ENCODE data around the gene MECR.

The MECR gene

DNA sequence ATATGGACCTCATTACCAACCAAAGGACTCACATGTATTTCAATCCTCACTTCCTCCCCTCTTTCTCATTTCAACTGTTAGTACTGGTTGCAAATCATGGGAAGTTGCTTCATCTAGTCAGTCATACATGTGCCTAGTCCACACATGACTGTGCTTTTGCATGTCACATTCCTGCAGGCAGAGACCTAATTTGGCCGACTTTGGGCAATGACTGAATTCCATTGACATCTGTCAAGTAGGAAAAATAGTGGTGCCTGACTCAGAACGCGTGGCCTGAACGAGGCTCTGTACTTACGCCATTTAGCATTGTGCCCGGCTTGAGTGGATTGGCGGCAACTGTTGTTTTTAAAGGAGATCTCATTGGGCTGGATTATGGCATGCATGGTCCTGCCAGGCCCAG, 23.6 kb upstream of the MECR start:
- DNase-seq, result no peak

DNA sequence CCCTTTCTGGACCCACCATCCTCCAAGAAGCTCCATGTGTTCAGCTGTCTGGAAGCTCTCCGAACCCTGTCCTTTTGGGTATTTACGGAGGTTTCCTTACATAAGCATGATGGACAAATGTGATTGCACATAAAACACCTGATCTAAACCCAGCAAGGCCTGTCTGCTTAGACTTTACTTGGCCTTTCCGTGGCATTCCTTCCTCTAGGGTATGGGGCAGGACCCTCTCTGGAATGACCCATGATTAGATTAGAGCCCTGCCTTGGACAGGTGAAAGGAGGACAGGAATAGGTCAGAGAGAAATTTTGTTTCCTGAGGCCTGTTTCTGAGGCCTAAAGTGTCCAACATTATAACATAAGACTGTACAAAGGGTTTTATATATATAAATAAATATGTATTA, 22.4 kb upstream of the MECR start:
- no peak for DNase-seq

DNA sequence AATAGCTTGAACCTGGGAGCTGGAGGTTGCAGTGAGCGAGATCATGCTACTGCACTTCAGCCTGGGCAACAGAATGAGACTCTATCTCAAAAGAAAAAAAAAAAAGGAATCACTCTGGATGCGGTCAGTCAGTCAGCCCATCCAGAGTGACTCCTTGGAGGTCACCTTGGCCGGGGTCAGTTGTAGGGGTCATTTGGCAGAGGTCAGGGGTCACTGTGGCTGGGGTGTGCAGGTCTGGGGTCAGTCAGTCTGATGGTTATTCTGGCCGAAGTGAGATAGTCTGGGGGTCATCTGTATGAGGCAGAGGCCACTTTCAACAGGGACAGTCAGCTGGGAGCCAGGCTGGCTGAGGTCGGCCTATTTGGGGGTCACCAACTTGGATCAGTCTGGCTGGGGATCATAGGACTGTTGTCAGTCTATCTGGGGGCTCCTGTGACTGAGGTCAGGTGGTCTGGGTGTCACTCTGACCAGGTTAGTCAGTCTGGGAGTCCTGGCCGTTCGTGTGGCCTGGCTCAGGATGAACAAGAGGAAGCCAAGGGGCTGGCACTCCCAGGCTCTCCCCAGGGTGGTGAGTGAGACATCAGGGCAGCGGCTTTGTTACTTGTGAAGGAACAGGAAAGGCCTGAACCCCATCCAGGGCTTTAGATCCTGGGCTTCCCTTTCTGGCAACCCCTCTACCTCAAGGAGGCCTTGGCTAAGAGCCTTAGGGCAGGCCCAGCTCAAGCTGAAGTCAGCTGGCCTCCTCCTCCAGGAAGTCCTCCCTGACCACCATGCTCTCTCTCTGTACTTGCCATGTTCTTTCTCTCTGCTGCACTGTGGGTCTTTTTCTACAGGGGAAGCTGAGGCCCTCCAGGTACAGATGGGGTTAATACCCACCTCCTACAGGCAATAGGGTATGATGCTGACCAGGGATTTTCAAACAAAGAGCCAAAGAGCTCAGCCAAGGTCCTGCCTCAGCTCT, 20.7 kb upstream of the MECR start:
- DNase-seq, result no peak

DNA sequence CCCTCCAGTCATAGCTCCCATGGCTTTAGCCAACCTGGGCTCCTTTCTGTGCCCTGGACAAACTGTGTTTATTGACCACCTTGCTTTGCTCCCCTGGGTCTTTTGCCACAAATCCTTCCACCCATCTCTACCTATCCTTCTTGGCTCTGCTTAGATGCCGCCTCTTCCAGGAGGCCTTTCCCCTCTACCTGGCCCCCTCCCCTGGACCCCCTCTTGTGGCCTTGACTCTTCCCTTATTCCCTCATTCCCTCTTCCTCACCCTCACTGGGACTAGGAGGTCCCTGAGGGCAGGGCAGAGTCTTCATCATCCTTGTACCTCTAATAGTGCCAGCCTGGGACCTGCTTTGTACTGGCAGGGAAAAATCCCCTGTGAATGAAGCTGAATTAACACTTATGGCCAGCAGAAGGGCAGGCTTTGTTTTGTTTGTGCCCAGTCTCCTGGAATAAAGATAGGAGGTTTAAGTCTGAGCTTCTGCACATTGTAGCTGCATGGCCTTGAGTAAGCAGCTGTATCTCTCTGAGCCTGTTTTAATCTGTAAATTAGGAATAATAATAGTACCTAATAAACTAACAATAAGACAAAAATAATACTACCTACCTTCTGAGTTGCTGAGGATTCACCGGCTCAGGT, 19.3 kb upstream of the MECR start:
- no peak for DNase-seq

DNA sequence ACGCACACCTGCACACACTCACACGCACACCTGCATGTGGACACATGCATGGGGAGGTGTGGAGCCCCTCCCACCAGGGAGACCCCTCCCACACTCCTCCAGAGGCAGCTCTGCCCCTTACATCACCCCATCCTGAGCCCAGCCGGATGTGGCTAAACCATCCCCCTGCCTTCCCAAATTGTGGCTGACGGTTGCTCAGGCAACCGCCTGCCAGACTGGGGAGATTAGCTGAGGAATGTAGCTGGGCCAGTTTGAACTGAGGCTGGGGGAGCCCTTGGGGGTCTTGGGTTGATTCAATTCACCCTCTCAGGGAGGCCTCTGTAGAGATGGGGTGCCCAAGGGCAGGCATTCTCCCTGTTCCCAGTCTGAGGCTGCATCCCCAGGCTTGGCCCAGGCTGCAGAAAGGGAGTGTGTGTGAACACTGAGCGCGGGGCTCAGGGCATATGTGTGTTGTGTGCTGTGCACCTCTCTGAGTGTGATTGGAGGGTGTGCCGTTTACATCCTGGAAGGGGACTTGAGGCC, 18.5 kb upstream of the MECR start:
- DNase-seq, result no peak

DNA sequence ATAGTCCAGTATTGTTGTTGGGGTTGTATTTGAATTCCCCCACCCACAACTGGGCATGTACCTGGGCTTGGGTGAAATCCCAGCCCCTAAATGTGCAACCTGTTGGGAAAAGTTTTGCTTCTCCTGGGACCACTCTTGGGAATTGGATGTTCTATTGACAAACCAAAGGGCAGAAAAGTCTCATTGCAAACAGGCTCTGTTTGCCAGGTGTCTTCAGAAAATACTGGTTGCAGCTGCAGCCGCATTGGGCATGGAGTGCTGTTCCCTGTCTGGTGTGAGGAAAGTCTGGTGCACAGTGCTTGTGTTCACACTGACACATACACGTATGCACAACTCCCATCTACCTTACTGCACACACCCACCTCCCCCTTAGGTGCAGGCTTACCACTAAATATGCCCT, 17.7 kb upstream of the MECR start:
- no peak for DNase-seq

DNA sequence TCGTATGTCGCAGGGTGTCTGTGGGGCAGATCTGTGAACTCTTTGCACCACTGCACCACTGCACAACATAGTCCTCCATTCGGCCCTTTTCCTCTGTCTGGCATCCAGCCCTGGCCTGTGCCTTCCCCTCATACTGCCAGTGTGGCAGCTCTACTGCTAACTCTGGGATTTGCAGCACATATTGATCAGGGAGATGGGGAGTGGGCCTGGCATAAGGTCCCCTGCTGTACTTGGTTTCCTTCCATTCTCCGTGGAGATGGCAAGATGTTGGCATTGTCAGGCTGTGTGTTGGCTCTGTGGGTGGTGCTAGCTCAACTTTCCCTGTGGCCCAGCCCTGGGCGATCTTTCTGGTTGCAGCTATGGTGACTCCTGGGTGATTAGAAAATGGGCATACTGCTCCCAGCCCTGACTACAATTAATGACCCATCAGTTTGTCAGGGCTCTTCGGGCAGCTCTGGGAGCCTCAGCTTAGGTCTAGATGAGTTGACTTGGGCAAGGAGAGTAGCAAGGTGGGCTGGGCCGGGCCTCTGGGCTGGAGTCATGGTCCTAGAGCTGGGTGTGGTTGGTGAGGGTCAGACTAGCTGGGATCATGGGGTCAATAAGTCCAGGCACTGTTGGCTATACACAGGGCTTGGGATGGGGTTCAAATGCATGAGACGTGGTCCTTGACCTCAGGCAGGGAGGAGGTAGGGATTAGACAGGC, 17.0 kb upstream of the MECR start:
- no peak for DNase-seq

DNA sequence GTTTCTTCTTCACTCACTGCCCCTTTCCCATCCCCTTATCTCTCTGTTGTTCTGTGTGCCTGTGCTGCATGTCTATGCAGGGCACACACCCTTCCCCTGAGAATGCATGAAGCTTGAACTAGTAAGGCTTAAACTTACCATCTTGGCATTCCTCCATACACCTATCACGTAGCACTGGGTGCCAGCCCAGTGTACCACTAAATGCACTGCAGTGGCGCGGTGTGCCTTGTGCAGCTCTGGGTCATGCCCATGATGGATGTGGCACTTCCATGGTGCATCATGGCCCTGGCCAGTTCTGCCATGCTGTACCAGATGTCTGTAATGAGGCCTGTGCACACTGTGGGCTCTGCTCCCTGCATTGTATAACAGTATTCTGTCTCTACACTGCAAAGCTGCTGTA, 16.3 kb upstream of the MECR start:
- no peak for DNase-seq

DNA sequence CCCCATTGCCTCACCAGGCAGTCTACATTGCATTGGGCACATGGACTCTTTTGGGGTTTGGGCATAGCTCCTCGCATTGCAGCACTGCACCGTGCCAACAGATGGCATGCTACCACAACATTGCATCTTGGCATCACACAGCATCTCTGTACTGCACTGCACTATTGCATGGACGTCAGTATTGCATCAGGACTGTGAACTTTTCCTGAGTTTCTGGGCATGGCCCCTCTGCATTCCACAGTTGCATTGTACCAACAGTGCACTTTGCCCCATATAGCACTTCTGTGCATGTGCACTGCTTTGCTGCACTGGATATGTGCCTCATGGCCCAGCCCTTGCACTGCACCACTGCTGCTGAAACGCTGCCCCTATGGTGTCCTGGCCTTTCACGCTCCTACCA, 15.1 kb upstream of the MECR start:
- DNase-seq, result no peak

DNA sequence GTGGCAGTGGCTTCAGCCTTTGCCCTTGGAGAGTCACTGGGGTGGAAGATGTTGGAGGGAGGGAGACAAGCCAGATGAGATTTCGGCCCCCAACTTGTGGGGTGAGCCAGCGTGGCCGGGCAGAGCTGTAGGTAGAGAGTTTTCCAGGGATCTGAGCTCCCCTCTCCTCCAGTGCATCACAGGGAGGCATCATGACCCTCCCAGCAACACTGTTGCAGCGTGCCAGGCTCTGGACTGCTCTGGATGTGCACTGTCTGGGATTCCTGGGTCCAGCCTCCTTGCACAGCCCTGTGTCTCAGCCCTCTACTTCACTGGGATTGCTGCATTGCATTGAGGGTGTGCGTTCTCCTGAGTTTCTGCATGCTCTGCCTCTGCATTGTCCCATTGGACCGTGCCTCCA, 14.5 kb upstream of the MECR start:
- no peak for DNase-seq

DNA sequence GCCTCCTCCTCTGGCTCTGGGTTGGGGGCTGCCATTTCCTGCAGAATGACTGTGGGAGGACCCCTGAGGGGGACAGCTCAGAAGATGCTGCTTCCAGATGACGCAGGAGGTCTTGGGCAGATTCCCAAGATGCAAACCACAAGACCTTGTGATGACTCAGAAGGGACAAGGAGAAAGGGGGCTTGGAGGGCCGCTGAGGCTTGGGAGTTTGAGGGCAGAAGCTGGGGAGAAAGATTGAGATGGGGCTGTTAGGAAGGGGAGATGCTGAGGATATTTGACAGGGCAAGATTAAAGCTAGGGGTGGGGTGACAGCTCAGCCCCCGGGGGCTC, 13.1 kb upstream of the MECR start:
- DNase-seq, result no peak

DNA sequence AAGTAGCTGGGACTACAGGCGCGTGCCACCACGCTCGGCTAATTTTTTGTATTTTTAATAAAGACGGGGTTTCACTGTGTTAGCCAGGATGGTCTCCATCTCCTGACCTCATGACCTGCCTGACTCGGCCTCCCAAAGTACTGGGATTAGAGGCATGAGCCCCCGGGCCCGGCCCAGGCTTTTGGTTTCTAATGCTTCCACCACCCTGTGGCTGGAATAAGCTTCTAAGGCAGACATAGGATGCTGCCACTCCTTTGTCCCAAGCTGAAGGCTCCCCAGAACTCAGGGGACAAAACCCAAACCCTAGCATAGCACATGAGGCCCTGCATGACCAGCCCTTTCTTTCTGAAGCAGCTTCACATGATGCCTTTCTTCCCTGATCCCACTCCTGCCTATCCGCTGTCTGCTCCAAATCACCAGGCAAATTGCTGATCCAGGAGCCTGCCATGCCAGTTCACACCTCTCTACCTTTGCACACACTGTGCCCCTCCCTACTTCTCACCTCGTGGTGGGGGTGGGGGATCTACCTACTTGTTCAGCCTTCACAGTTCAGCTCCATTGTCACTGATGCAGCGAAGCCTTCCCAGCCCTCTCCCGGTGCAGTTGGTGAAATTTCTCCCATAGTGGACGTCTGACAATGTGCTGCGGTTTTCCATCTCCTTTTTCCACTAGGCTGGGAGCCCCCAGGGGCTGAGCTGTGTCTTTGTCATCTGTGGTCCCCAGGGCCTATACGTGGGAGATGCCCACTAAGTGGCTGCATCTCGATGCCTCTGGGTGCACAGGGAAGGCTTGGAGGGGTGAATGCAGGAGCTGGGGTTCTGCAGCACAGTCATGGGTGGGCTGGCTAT, 12.5 kb upstream of the MECR start:
- no peak for DNase-seq

DNA sequence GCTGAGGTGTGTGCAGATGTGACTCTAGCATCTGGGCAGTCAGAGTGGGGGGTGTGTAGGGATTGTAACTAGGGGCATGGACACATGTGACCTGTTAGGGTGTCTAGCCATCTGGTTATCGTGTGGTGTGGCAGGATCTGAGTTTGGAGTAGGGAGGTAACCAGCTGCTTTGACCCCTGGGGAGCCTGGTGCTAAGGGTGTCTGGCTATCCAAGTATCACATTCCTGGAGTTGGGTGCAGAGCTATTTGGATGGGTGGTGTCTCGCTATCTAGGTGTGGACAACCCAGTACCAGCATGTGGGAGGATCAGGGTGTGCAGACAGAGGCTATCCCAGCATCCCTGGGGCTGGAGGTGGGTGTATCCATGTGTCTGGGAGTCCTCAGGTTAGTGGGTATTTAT, 10.3 kb upstream of the MECR start:
- no peak for DNase-seq

DNA sequence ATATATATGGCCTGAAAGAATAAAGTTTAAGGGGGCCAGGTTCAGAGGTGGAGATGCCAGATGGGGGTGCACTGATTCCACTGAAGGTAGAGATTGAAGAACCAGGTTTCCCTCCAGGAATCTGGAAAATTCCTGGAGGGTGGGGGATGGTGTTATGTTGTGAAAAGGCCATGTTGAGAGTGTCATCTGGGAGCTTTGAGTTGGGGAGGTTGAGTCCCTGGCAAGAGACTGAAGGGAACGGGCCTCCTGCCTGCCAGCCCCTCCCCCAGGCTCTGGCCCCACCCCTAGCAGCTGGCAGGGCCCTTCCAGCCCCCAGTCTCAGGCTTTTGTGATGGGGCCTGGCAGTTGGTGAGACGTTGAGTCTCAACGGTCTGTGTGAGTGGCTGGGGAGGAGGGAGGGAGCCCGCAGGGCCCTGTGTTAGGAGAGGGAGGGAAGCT, 9.7 kb upstream of the MECR start:
- DNase-seq, result no peak

DNA sequence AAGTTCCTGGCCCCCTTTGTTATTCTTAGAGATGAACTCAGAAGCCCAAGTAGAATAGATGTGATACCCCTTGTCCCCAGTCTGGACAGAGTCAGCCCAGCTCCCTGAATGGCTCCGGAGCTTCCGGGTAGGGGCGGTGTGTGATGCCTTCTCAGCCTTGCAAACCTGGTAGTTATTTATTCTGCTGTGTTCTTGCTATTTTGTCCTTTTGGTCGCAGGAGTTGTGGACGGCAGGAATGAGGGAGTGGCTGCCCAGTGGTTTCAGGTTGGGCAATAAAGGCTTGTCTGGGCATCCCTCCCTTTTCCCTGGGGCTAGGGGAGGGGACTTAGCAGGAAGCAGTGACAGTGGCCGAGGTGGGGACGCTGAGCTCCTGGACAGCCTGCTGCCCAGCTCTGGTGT, 8.4 kb upstream of the MECR start:
- DNase-seq, result no peak

DNA sequence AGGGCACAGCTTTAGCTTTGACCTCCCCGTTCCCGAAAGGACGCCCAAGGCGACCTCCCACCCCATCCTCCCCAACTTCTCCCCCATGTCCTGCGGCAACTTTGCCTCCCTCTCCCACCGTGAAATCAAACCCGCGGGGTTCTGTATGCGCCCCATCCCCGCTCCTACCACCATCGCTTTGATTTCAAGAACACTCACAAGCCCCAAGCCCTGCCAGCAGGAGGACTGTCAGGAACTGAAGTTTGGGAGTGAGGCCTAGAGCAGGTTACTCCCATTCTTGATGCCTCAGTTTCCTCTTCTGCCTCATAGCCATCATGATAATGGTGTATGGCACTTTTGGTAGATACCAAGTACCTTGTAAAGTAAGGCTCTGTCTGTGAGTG, 7.9 kb upstream of the MECR start:
- DNase-seq, result no peak

DNA sequence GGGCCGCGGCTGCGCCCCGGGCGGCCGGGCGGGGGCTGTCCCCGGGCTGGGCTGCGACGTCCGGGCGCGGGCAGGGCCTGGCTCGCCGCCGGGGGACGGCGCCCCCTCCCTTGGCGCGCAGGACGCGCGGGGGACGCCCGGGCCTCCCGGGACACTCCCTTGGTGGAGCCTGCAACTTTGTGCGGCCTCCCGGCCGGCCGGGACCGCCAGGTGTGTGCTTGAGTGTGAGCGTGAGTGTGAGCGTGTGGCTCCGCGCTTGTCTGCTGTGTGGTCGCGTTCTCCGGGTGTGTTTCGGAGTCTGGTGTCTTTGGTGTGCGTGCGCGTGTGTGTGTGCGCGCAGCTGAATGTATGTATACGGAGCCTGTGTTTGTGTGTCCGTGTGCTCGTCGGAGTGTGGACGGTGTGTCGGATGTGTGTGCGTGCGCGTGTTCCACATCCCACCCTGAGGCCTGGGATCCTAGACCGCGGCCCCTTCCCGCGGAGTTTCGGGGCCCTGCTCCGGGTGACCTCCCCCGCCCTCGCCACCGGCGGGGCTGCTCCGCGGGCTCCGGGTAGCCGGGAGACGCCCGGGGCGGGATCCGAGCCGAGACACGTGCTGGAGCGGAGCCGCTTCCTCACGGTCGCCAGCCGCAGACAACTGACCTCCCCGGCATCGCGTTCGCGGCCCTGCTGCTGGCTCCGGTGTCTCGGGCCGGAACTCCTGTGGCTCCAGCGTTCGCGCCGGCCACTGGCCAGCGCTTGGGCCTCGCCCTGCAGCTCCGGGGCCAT, 7.3 kb upstream of the MECR start:
- no peak for DNase-seq

DNA sequence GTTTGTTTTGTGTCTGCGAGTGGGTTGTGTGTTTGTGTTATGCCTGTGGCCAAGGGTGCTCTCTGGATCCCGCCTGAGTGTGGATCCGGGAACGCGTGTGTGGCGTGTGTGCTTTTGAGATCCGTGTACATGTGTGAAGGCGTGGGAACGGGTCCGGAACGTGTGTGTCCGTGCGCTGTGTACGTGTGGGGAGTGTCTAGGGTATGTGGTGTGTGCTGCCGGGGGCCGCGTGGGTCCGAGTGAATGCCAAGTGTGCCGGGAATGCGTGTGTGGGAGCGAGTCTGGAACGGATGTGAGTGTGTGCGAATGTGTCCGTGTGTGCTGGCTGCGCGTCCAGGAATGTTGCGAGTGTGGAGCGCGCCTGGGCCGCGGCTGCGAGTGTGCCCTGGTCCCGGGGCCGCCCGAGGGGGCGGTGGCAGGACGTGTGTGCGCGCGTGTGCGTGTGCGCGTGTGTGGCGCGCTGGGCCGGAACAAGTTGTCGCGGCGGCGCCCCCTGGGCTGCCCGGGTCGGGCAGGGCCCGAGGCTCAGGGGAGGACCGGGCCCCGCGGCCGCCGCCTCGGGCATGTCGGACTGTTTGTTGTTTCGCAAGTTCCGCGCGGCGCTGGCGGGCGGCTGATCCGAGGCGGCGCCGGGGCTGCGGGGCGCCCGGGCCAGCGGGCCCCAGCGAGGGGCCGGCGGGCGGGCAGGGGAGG, 6.5 kb upstream of the MECR start:
- DNase-seq, result no peak

DNA sequence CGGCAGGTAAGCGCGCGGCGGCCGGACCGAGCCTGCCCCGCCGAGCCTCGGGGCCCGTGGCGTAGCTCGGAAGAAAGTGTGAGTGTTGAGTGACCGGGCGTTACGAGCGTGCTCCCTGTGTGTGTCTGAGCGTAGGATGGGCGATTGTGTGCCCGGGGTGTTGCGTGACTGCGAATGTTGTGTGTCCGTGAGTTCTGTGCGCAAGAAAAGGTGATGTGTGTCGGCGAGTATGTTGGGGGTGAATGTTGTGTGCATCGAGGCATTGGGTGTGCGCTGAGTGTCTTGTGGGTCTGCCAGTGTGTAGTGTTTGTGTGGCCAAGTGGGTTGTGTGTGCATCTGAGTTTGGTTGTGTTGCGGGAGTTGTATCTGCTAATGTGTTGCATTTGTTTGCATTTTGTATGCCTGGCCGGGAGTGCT, 6.0 kb upstream of the MECR start:
- no peak for DNase-seq

DNA sequence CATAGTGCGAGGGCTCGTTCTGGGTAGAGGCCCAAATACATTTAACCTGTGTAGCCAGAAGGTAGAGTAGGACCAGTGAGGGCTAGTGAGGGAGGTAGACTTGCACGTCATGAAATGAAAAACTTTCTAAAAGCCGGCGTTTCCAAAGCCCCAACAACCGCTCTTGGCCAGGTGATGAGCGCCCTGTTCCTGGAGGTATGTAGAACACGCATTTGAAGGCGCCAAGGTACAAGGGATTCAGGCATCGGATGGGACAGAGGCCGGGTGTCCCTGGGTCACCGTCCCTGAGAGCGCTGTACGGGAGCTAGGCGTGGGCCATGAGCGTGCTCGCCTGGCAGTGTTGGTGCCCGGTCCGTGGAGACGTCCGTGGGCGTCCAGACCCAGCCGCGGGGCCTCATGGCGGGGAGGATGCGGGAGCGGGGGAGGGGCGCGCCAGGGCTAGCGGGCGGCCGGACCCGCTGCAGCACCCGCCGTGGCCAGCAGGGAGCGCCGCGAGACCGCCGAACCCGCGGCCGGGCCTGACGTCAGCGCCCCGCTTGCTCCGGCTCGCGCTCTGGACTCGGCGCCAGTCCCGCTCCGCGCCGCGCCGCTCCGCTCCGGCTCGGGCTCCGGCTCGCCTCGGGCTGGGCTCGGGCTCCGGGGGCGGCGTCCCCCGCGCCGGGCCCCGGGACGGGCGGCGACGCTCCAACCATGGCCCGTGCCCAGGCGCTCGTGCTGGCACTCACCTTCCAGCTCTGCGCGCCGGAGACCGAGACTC, 5.4 kb upstream of the MECR start, which contains the start of gene PTPRU:
Gene PTPRU, plus strand, starts transcription at position 568 of the 757 bp plus-strand sequence. Its CDS starts 123 bp downstream, at position 691.
- peak; percentile 48 for DNase-seq

Measured in NCI-H510A (cell line).